PC-3 (cell line): ENCODE measurements around the gene MAST4. TPM values are rescaled to one million over a fixed set of nuclear protein-coding genes. Genes with fewer than 3 reads are reported as not detected.

ENCODE experiments used
- ATAC-seq: fragments of 200-7000 bp; cut with Tn5 transposase; 2 replicates; pipeline ENCODE4 v1.9.1; 2020; ENCODE audit warnings: mild to moderate bottlenecking, moderate library complexity
- BruUV-seq: library from RNA; stranded (reverse); fragments of 400-500 nt; replicated peaks from 2 replicates; lab custom pipeline; 2021; lab: Mats Ljungman, UMichigan
- CTCF ChIA-PET: fragments of 300-600 bp; sonication (Branson Sonifier 250); formaldehyde crosslinking; loops from one replicate; lab custom pipeline; 2022; ENCODE audit warnings: antibody characterized with exemption; lab: Charles Lee
- POLR2A ChIA-PET: fragments of 300-600 bp; sonication (Branson Sonifier 250); formaldehyde crosslinking; loops from one replicate; lab custom pipeline; 2022; ENCODE audit warnings: antibody characterized with exemption; ENCODE audit not compliant: unreplicated experiment; lab: Charles Lee
- DNase-seq: peaks from one replicate; pipeline ENCODE4 v3.0.0-alpha.2; 2015
- H2AFZ ChIP-seq: fragments of 300-600 bp; sonication (generic); 2 replicates; pipeline ENCODE4 v1.6.0; 2016; ENCODE audit warnings: antibody characterized with exemption, low read length
- H3F3A ChIP-seq: fragments of 300-600 bp; sonication (generic); one replicate; pipeline ENCODE4 v1.6.0; 2017; ENCODE audit warnings: antibody characterized with exemption, low read length, control low read depth, mild to moderate bottlenecking; ENCODE audit not compliant: unreplicated experiment
- H3K27ac ChIP-seq: fragments of 300-600 bp; sonication (generic); 2 replicates; pipeline ENCODE4 v1.5.1; 2016; ENCODE audit warnings: mild to moderate bottlenecking, low read length
- H3K27me3 ChIP-seq: fragments of 300-600 bp; sonication (generic); 2 replicates; pipeline ENCODE4 v1.6.1; 2016; ENCODE audit warnings: low read length, mixed read lengths
- H3K36me3 ChIP-seq: fragments of 300-600 bp; sonication (generic); 2 replicates; pipeline ENCODE4 v1.6.1; 2016; ENCODE audit warnings: low read depth, mixed run types, low read length, mixed read lengths
- H3K4me1 ChIP-seq: fragments of 300-600 bp; sonication (generic); 2 replicates; pipeline ENCODE4 v1.5.1; 2016; ENCODE audit warnings: low read length; ENCODE audit not compliant: insufficient read depth
- H3K4me2 ChIP-seq: fragments of 300-600 bp; sonication (generic); 2 replicates; pipeline ENCODE4 v1.6.0; 2016; ENCODE audit warnings: low read length
- H3K4me3 ChIP-seq: fragments of 300-600 bp; sonication (generic); 2 replicates; pipeline ENCODE4 v1.5.1; 2016; ENCODE audit warnings: mild to moderate bottlenecking, low read length, mixed read lengths
- H3K79me2 ChIP-seq: fragments of 300-600 bp; sonication (generic); 2 replicates; pipeline ENCODE4 v1.6.1; 2017; ENCODE audit warnings: low read length, mixed read lengths
- H3K9ac ChIP-seq: fragments of 300-600 bp; sonication (generic); 2 replicates; pipeline ENCODE4 v1.6.0; 2016; ENCODE audit warnings: mild to moderate bottlenecking, low read length
- H3K9me2 ChIP-seq: fragments of 300-600 bp; sonication (generic); replicated peaks from 2 replicates; pipeline ENCODE4 v1.6.1; 2016; ENCODE audit warnings: mixed run types, low read length, mixed read lengths
- H3K9me3 ChIP-seq: fragments of 300-600 bp; sonication (generic); 2 replicates; pipeline ENCODE4 v1.6.1; 2016; ENCODE audit warnings: low read length, mixed read lengths
- H4K20me1 ChIP-seq: fragments of 300-600 bp; sonication (generic); 2 replicates; pipeline ENCODE4 v1.6.1; 2016; ENCODE audit warnings: low read length, mixed read lengths
- CTCF ChIP-seq: fragments of 300-600 bp; sonication (generic); conservative IDR thresholded peaks from 2 replicates; pipeline ENCODE4 v1.5.1; 2017; ENCODE audit warnings: antibody characterized with exemption, low read depth, mild to moderate bottlenecking, low read length
- EZH2 ChIP-seq: fragments of 300-600 bp; sonication (generic); IDR thresholded peaks from one replicate; pipeline ENCODE4 v1.6.1; 2017; ENCODE audit warnings: antibody characterized with exemption, mild to moderate bottlenecking, low read length; ENCODE audit not compliant: unreplicated experiment
- EZH2phosphoT487 ChIP-seq: fragments of 300-600 bp; sonication (generic); IDR thresholded peaks from 2 replicates; pipeline ENCODE4 v1.6.1; 2018; ENCODE audit warnings: mild to moderate bottlenecking, antibody characterized with exemption, low read length, borderline replicate concordance
- intact Hi-C: fragments of 100-400 bp; cut with micrococcal nuclease; formaldehyde crosslinking; loops from 2 replicates; pipeline ENCODE4 v1.9.0; 2023
- total RNA-seq: library from RNA; depleted of rRNA; stranded (reverse); fragments of >200 nt; gene quantifications from 2 replicates; pipeline ENCODE4 v1.2.3, GENCODE V29; 2014

MAST4 gene
- total RNA-seq, 1 experiment from 2014 or later = 7.9 TPM

DNA sequence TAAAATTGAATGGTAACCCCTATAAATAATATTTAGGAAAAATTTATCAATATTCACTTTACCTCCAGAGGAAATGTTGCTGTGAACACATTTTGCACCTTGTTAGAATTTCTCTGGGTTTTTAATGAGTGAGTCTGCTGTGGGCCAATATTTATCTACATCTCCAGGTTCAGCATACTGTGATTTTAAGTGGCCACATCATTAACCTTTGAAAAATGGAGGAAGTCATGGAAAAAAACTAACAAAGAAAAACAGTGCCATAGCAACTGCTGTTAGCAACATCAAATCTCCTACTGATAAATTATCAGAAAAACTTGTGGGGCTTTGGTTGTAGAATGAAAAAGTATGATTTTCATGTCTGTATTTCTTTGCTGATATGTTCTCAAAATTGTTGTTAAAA lies 545.5 kb downstream of the MAST4 start:
- ChIA-PET CTCF (no interaction called here), POLR2A (no interaction called here)
- Histone ChIP-seq H3K4me3 (no peak overlapping the region), H3K9me2 (no peaks in the 10 kb centered on the region), H3K4me2 (no peak overlapping the region), H2AFZ (no peak overlapping the region), H4K20me1 (no peaks in the 10 kb centered on the region), H3F3A (no peaks in the 10 kb centered on the region), H3K27ac (no peak overlapping the region), H3K9me3 (no peaks in the 10 kb centered on the region), H3K9ac (no peak overlapping the region), H3K36me3 (peaks cover 11% of the 10 kb centered on the region), H3K79me2 (no peaks in the 10 kb centered on the region), H3K4me1 (no peaks in the 10 kb centered on the region), H3K27me3 (no peaks in the 10 kb centered on the region)
- TF ChIP-seq EZH2phosphoT487 = no peak
- no peak for TF ChIP-seq CTCF
- no peak for TF ChIP-seq EZH2
- BruUV-seq = no TSS peak
- ATAC-seq (no peak), DNase-seq (no peak)
- intact Hi-C loops = no loop called here

- Histone ChIP-seq H4K20me1 (no peaks in the 10 kb centered on the region), H3F3A (no peaks in the 10 kb centered on the region), H2AFZ (no peak overlapping the region), H3K4me2 (no peak overlapping the region), H3K9ac (no peak overlapping the region), H3K27me3 (no peaks in the 10 kb centered on the region), H3K4me3 (no peak overlapping the region), H3K9me2 (no peaks in the 10 kb centered on the region), H3K79me2 (no peaks in the 10 kb centered on the region), H3K9me3 (no peaks in the 10 kb centered on the region), H3K27ac (no peak overlapping the region), H3K4me1 (no peaks in the 10 kb centered on the region), H3K36me3 (peaks cover 13% of the 10 kb centered on the region)
- no peak for TF ChIP-seq EZH2phosphoT487
- TF ChIP-seq CTCF = no peak
- no peak for TF ChIP-seq EZH2
- ChIA-PET POLR2A (no interaction called here), CTCF (no interaction called here)
- intact Hi-C loops = no loop called here
- no TSS peak for BruUV-seq
- DNase-seq = no peak
- ATAC-seq = no peak
These were observed 546.6 kb downstream of the MAST4 start for GRCh38 chr5:67142816-67143215.

DNA sequence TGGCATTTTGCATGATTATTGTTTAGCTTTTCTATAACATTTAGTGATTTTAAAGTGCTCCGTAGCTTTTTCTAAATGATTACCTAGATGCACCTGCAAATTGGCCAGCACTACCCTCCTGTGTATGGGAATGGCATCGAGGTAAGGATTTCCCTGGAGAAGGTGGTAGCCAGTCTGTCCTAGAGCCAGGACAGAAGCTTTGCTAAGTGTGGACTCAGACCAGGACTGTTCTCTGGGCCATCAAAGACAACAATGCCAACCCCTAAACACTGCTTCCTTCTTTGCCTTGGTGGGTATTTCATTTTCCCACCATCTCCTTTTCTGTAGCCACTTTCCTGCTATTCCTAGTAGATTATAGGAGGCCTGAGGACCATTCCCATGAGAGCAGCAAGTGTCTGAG lies 547.4 kb downstream of the MAST4 start:
- Histone ChIP-seq H3K27me3 (no peaks in the 10 kb centered on the region), H3K4me2 (no peak overlapping the region), H3K9me2 (no peaks in the 10 kb centered on the region), H3K36me3 (peaks cover 13% of the 10 kb centered on the region), H2AFZ (no peak overlapping the region), H3K9me3 (no peaks in the 10 kb centered on the region), H3K27ac (no peak overlapping the region), H3K4me3 (no peak overlapping the region), H3K9ac (no peak overlapping the region), H4K20me1 (no peaks in the 10 kb centered on the region), H3K4me1 (no peaks in the 10 kb centered on the region), H3K79me2 (no peaks in the 10 kb centered on the region), H3F3A (no peaks in the 10 kb centered on the region)
- DNase-seq (no peak), ATAC-seq (no peak)
- CTCF ChIA-PET = no interaction called here
- POLR2A ChIA-PET = no interaction called here
- TF ChIP-seq EZH2 (no peak), EZH2phosphoT487 (no peak), CTCF (no peak)
- BruUV-seq = no TSS peak
- intact Hi-C loops = no loop called here
